HEK293T (cell line): ENCODE measurements around the gene SPRED3.

Experiments
- ARNT ChIP-seq: fragments of 450-650 bp; IDR thresholded peaks from 2 replicates; pipeline ENCODE4 v1.6.1; 2017; ENCODE audit warnings: mild to moderate bottlenecking
- BHLHE40 ChIP-seq: fragments of 450-650 bp; IDR thresholded peaks from 2 replicates; pipeline ENCODE4 v1.6.1; 2016; ENCODE audit warnings: mild to moderate bottlenecking, moderate library complexity, borderline replicate concordance
- ELF4 ChIP-seq: fragments of 450-650 bp; IDR thresholded peaks from 2 replicates; pipeline ENCODE4 v1.6.1; 2017; ENCODE audit warnings: antibody characterized with exemption
- FOXK2 ChIP-seq: fragments of 450-650 bp; IDR thresholded peaks from 2 replicates; pipeline ENCODE4 v1.6.1; 2016; ENCODE audit warnings: mild to moderate bottlenecking
- FOXM1 ChIP-seq: fragments of 450-650 bp; IDR thresholded peaks from 2 replicates; pipeline ENCODE4 v1.6.1; 2017; ENCODE audit warnings: mild to moderate bottlenecking, borderline replicate concordance
- LEF1 ChIP-seq: fragments of 450-650 bp; IDR thresholded peaks from 2 replicates; pipeline ENCODE4 v1.6.1; 2017; ENCODE audit warnings: mild to moderate bottlenecking, borderline replicate concordance
- SUZ12 ChIP-seq: fragments of 450-650 bp; IDR thresholded peaks from 2 replicates; pipeline ENCODE4 v1.6.1; 2016; ENCODE audit warnings: mild to moderate bottlenecking
- TARDBP ChIP-seq: fragments of 450-650 bp; IDR thresholded peaks from 2 replicates; pipeline ENCODE4 v1.6.1; 2016

DNA sequence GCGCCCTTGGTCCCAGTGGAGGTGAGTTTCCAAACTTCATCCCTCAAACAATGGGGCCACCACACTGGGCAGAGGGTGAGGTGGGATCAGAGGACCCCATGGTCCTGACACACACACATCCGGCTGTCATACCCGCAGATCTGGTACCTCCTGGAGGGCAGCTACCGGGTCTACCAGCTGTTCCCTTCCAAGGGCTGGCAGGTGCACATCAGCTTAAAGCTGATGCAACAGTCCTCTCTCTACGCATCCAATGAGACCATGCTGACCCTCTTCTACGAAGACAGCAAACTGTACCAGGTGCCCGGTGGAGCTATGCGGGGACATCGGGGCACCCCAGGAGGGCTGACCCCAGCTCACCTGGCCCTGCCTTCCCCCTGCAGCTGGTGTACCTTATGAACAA is 28.1 kb upstream of the SPRED3 start:
- TF ChIP-seq FOXM1: no peak
- TF ChIP-seq ARNT: no peak
- no peak for TF ChIP-seq FOXK2
- TF ChIP-seq BHLHE40: no peak
- TF ChIP-seq TARDBP: no peak
- TF ChIP-seq ELF4: no peak
- no peak for TF ChIP-seq LEF1
- TF ChIP-seq SUZ12: no peak
